ENCODE measurements around the gene GALNT2. TPM values are rescaled to one million over a fixed set of nuclear protein-coding genes. Genes with fewer than 3 reads are reported as not detected.
A peak's percentile ranks its signal among the peaks of the same experiment; 100 is the strongest.

GALNT2 gene
- total RNA-seq, 1 donor from 2014 or later: 66.8 TPM

GRCh38 chr1:230176326-230176725 is 109.3 kb downstream of the GALNT2 start:
- no peak for DNase-seq (ENCODE audit: low read depth)

DNA sequence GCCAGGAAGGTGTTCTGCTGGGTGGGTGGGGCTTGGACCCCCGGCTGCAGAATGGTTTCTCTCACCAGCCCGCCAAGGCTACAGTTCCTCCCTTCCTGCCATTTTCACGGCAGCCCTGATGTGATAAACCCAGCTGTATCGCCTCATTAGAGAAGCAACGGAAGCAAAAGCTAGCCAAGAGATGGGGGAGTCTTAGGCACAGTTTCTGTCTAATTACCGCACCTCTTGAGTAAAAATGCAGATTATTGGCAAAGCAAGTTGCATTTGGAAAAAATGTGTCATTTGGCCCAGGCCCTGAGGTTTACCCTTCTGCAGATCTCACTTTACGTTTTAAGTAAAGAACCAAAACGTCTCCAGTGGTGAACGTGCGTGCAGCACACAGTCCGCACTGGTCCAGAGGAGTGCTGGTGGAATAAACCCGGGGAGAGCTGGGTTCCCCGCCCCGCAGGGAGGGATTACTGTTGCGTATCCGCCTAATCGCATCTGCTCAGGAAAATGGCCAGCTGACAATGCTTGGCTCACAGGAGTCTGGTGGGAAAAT is 109.9 kb downstream of the GALNT2 start:
- DNase-seq (ENCODE audit: low read depth): peak; percentile 80

DNA sequence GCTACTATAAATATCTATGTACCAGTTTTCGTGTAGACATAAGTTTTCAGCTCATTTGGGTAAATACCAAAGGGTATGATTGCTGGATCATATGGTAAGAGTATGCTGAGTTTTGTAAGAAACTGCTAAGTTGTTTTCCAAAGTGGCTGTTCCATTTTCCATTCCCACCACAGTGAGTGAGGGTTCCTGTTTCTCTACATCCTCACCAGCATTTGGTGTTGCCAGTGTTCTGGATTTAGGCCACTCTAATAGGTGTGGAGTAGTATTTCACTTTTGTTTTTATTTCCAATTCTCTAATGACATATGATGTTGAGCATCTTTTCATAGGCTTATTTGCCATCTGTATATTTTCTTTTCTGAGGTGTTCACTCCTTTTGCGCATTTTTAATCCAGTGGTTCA is 112.2 kb downstream of the GALNT2 start:
- DNase-seq (ENCODE audit: low read depth): no peak

DNA sequence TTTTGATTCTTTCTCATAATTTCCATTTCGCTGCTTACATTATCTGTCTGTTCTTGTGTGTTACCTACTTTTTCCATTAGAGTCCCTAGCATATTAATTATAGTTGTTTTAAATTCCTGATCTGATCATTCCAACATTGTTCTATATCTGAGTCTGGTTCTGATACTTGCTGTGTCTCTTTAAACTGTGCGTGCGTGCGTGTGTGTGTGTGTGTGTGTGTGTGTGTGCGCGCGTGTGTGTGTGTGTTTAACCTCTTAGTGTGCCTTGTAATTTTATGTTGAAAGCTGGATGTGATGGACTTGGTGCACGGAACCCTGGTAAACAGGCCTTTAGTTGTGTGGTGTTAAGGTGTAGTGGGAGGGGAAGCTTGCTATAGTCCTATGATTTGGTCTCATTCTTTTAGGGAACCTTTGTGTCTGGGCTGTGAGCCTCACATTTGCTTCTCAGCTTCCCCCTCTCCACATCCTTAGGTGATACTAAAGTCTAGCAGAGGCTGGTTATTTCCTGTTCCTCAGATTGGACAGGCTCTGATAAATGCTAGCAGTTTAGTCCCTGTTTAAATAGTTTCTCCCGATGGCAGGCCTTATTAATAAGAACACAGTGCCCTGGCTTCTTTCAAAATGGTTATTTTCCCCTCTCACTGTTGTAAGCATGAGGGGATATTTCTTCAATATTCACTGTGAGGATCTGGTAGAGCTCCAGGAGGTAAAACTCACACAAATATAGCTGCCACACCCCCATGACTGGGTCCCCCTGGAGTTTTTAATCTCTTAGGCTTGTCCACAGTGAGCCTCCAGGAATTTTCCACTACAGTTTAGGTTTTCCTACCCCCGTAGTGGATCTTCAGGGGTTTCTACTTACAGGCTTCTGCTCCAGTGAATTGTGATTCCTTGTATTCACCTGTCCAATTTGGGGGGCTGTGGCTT is 118.3 kb downstream of the GALNT2 start:
- DNase-seq (ENCODE audit: low read depth): no peak

- DNase-seq (ENCODE audit: low read depth): no peak
Observed at GRCh38 chr1:230186003-230186863, 119.2 kb downstream of the GALNT2 start.

GRCh38 chr1:230186874-230187273 is 119.8 kb downstream of the GALNT2 start:
- DNase-seq (ENCODE audit: low read depth): peak; percentile 74

DNA sequence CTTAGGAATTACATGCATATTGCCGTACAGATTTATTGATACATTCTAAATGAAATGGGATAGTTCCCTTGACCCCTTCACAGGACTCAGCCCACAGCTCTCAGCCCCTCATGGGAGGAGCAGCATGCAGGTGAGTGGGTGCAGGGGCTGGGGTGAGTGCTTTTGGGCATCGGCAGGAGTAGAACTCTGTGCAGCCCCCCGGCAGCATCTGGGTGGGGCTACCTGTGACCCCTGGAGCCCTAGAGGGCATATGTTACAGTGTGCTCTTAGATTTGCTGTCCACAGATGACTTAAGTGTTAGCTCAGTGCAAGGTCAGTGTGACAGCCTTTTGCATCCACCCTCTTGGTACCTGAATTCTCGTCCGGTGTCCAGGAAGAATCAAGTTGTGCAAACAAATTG is 120.3 kb downstream of the GALNT2 start:
- no peak for DNase-seq (ENCODE audit: low read depth)

DNA sequence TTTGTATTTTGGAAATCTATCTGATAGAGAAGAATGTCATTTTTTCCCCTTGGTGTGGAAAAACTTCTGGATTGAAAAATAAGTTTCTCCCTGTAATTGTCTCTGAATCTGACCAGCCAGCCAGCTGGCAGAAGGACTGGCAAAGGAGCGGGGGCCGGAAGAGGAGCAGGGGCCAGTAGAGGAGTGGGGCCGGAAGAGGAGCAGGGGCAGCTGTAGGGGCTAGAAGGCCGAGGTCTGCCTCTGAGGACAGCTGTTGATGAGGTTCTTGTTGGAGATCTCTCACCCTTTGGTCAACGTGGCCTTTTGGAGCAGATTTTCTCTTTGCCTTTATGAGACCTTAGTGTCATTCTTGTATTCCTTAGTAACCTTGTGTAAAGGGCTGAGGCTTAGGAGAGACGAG is 121.8 kb downstream of the GALNT2 start:
- DNase-seq (ENCODE audit: low read depth): peak; percentile 59

- DNase-seq (ENCODE audit: low read depth): no peak
Observed at GRCh38 chr1:230189341-230189740, 122.3 kb downstream of the GALNT2 start.

GRCh38 chr1:230189824-230190223 is 122.8 kb downstream of the GALNT2 start:
- DNase-seq (ENCODE audit: low read depth): no peak

GRCh38 chr1:230191079-230191804 is 124.2 kb downstream of the GALNT2 start:
- DNase-seq (ENCODE audit: low read depth): peak; percentile 63

- DNase-seq (ENCODE audit: low read depth): no peak
Observed at GRCh38 chr1:230191855-230192254, 124.8 kb downstream of the GALNT2 start.

DNA sequence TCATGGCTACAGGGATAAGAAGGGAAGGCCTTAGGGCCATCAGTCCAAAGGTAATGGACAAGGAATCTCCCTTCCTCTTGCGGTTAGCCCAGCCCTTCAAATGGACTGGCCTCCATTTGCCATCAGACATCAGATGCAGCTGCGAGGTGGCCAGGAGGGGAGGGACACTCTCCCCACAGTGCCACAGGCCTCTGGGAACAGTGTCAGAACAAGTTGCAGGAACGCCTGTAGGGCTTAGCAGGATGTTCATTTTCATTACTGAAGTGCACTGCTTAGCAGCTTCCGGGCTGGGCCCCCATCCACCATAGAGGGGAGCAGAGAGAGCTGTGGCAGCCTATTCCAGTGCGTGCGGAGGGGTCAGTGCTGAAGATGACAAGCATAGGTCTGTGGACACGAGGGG is 127.5 kb downstream of the GALNT2 start:
- DNase-seq (ENCODE audit: low read depth): peak; percentile 58

GRCh38 chr1:230195199-230195598 is 128.2 kb downstream of the GALNT2 start:
- no peak for DNase-seq (ENCODE audit: low read depth)

DNA sequence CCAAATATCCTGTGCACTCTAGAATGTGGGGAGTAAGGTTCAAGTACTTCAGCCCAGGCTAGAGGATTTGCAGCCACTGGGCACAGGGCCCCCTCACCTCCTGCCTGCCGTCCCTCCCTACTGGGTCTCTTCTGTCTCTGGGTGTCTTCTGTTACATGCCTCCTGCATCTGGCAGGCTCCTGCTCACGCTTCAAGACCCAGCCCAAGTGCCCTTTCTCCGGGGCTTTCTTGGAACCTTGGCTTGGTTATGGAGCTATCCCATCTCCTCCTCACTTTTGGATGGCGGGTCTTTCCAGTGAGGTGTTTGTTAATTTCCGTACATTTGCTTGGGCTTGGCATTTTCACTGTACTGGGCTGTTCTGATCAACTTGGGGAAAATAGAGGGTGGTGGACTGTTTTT is 129.0 kb downstream of the GALNT2 start:
- no peak for DNase-seq (ENCODE audit: low read depth)

GRCh38 chr1:230197644-230198567 is 130.9 kb downstream of the GALNT2 start:
- no peak for DNase-seq (ENCODE audit: low read depth)

- no peak for DNase-seq (ENCODE audit: low read depth)
Observed at GRCh38 chr1:230199034-230199433, 132.0 kb downstream of the GALNT2 start.

- DNase-seq (ENCODE audit: low read depth): no peak
Observed at GRCh38 chr1:230199554-230199953, 132.5 kb downstream of the GALNT2 start.

GRCh38 chr1:230200276-230200675 is 133.2 kb downstream of the GALNT2 start:
- DNase-seq (ENCODE audit: low read depth): no peak

DNA sequence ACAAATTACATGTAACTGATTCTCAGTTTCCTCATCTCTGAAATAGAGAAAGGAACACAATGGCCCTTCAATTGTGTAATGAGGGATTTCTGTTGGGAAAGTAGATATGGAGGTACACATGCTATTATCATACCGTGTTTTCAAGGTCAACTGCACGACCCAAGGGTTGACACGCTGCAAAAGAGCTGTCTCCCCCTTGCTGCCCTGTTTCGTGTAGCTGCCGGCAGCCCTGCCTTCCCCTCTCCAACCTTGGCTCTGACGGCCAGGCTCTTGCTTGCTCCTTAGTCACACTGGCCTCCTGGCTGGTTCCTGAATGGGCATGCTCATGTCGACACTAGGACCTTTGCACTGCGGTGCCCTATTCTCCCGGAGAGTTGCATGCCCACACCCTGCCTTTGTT is 134.4 kb downstream of the GALNT2 start:
- DNase-seq (ENCODE audit: low read depth): no peak
